ENCODE data around the gene DNAJB4.
A peak's percentile ranks its signal among the peaks of the same experiment; 100 is the strongest.
"Not testable (repeated sequence)": the region's sequence is repeated elsewhere in the genome, so short reads cannot be mapped to it uniquely, and the experiment has no call there.

The DNAJB4 gene

DNA sequence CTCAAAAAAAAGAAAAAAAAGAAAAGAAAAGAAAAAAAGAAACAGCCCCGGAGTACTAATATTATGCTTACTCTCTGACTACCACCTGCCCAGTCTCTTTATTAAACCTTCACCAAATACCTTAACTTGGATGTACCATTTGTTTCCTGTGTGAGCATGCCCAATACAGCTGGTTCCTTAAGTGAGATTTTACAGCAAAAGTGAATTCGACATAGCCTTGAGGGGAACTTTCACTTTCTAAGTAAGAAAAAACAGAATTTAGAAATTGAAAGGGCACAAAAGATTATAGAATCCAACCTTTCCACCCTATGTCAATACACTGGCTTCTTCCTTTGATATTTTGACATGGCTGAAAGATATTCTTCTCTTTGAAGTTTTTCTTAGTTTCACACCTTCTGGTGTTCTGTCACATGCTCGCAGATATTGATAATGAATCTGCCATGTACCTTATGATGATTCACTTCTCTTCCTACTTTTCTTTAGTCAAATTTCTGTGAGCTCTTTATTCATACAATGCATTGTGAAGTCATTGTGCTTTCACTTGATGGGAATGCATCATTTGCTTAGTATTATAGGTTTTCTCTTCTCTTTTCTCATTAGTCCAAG lies 35.8 kb downstream of the DNAJB4 start:
- no peak for DNase-seq

DNA sequence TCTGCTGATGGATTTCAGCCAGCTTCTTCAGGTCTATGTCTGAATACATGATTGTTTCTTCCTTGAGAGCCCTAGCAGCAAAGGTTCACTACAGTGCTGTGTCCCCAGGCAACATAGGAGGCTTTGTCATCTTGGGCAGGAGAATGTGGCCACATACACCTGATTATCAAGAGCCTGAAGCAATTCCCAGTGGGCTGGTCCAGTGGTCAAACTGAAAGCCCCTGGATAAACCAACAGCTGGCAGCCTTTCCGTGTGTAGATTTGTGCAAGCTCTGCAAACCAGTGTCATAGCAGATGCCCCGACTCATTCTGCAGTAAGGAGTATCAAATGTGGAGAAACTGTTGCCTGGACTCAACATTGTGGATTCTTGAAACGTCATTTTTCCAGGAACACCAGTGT lies 38.7 kb downstream of the DNAJB4 start:
- no peak for DNase-seq

DNA sequence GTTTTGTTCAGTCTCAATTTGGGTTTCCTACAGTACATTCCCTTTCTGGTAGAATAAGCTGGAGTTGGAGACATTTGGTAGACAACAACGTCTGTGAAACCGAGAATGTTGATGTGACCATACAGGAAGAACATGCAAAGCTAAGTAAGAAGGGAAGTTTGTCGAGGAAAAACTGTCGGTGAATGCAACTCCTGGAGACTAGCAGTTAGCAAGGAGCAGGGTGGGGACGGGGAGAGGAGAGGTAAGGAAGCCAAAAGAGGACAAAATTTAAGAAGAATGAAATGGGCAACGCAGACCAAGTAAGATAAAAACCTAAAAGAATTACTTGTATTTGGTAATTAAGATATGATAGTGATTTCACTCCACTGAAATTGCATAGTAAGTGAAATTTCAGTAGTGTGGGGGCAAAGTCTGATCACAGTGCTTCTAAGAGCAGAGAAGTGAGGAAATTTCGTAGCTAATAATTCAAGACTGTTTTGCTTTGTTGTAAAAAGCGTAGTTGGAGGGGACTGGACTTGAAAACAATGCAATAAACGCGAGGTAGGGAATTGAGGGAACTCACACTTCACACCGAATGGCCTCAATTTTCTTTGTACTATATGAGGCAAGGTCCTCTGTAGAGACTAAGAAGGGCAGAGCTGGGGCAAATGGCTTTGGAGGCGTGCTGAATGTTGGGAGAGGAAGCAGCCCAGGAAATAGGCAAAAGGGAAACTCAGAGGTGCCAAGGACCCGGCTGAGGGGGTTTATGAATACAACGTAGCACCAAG lies 40.2 kb downstream of the DNAJB4 start:
- DNase-seq: no peak

DNA sequence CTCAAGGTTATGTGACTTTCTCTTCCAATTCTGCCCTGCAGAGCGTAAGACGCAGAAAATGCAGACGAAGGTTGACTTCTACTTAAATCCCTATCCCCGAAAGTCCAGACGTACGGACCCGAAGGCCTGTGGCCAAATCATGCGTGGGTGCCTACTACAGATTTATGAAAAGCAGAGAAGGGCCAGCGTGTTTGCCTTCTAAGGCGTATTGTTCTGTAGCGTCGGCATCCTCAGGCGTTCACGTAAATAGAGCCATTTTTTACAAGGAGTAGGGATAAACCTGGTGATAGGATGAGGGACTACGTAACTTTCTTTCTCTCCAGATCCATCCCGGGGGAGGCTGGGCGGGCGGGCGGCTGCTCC lies 40.8 kb downstream of the DNAJB4 start:
- no peak for DNase-seq

DNA sequence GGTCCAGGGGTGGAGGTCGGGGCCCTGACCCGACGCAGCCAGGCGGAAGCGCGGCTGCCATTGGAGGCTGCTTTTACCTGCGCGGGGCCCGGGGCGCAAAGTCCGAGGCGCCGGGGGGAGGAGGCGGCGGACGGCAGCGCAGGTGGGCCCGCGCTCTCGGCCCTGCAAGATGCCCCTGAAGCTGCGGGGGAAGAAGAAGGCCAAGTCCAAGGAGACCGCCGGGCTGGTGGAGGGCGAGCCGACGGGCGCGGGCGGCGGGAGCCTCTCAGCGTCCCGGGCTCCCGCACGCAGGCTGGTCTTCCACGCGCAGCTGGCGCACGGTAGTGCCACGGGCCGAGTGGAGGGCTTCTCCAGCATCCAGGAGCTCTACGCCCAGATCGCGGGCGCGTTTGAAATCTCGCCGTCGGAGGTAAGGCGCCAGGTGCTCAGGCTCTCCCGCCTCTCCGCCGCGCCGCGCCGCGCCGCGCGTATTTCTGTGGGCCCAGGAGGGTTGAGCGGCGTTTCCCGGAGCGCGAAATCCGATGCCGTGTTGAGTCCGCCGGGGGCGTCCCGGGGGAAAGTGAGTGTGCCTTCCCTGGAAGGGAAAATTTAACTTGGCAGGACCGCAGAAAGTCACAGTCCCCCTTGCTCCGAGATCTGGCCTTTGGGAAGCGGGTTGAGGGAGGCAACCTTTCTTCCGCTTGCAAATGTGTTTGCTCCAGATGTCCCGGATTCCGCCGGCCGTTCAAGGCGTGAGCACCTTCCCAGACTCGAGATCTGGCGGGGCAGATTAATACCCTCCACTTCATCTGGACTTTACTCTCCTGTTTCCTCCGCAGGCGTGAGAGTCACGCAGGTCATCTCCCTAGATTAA lies 41.4 kb downstream of the DNAJB4 start, which contains the start of gene GIPC2:
TSS of gene GIPC2 (plus strand) at position 41 of the 853 bp plus-strand sequence. CDS start at position 170, 129 bp downstream.
- DNase-seq: peak; percentile 36

DNA sequence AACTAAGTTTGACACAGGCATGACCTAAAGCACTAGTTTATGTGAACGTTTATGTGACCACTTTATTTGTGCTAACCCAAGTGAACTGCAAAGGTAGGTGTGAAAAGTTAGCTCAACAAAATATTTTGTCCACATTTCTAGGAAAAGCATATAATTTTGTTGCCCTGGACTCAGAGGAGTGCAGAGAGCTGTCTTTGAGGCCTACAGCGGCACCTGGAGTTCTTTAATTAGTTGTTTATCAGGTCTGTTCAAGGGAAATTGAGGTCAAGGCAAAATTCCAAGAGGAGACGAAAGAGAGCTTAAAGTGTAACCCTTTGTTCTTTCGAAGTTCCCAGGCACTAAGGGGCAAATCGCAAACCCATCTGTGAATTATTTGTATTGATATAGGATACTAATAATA lies 42.4 kb downstream of the DNAJB4 start:
- no peak for DNase-seq

DNA sequence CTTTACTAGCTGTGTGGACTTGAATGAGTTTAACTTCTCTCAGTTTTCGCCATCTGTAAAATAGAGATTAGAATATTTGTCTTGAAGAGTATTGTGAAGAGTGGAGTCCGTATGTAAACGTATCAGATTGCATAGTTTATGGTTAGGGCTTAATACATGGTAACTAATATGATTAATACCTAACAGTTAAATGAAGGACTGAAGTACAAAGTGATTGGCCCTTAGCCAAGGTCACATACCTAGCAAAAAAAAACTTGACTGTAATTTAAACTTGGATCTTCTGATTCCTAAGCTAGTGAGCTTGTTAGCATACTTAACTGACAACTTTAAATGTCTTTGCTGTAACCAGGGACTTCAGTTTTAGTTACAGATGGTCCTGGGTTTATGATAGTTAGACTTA lies 42.9 kb downstream of the DNAJB4 start:
- no peak for DNase-seq

DNA sequence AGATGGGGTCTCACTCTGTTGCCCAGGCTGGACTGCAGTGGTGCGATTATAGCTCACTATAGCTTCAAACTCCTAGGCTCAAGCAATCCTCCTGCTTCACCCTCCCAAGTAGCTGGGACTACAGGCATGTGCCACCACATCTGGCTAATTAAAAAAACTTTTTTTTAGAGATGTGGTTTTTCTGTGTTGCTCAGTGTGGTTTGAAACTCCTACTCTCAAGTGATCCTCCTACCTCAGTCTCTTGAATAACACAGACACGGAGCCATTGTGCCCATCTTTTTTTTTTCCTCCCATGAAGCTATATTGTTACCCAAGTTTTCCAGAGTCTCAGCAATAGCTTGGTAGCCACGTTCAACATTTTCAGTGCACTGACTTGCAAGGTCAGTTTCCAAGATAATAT lies 43.7 kb downstream of the DNAJB4 start:
- no peak for DNase-seq

DNA sequence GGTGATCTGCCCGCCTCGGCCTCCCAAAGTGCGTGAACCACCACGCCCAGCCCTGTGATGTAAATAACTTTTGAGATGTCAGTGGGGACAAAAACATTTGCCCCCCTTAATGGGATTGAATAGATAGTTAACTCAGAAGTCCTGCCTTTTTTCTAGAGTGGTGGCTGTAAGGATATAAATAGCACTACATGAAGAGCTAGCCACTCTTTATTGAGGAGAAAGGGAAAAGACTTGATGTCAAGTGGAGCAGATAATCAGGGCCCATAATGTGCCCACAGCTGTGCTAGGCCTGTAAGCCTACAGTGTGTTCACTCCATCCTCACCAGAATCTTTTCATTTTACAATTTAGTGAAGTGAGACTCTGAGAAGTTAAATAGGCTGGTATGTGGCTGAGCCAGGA lies 44.7 kb downstream of the DNAJB4 start:
- DNase-seq: no peak

DNA sequence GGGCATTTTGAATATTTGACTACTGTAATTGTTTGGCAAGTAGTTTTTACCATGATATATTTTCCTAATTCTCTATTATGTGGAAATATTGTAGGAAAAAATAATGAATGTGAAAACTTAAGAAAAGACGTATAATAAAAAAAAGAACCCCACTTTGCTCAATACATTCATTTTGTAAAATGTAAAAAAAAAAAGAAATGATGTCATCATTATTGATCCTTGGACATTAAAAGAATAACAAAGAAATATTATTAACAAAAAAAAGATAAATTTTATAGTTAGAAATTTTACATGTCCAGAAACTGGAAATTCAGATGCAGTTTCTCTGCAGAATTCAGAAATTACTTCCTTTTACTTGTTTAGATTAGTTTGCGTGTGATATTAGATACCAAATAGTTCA lies 46.3 kb downstream of the DNAJB4 start:
- no peak for DNase-seq

DNA sequence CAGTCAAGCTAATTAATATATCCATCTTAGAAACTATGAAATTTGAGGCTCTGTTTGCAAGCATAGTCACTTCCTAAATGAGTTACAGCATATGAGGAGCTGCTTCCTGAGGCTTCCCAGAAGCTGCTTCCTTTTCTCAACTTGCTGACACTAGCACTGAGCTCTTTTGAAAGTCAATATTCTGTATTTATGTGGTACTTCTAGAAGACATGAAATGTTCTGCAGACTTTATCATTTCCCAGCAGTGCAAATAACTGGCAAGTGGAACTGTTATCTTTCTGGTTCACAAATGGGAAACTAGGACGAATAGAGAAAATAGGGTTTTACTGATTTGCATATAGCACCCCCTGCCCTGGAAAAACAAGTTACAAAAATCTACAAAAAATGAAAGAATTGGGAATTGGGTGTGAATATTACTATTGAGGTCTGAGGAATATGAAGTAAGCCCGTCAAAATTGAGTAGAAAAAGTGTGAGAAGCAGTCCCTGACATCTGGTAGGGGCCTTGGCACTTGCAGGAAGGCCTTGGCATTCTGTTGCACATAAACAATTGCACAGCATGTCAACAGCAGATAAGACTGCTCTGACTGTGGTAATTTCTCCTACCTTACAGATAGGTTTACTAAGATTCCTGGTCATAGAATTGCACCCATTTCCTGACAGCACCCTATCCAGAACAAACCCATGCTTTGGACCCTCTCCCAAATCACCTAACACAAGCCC lies 48.1 kb downstream of the DNAJB4 start:
- no peak for DNase-seq

DNA sequence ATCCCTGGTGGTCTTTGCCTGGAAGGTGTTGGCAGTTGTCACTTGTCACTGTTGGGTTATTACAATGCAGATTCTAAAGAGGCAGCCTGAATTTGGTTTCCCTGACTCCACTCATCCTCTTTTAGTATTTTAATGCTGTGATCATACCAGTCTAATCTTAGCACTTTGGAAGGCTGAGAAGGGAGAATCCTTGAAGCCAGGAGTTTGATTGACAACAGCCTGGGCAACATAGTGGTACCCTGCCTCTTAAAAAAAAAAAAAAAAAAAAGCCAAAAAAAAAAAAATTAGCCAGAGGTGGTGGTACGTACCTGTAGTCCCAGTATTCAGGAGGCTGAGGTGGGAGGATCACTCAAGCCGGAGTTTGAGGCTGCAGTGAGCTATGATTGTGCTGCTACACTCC lies 48.8 kb downstream of the DNAJB4 start:
- no peak for DNase-seq

DNA sequence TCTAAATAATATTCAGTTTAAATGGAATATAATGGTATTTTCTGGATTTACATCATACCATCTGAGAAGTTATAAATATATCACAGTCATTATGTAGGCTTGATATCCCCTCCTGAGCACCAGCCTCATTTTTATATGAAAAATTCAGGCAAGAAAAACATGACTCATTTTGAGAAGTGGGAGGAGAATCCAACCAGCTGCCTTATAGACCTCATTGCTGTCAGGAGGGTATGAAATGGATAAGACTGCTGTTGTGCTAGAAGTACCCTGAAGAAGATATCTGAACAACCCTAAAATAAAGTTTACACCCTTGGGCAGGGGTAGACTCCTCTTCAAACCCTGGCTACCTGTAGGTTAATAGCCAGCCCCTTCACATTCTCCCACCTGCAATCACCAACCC lies 49.8 kb downstream of the DNAJB4 start:
- no peak for DNase-seq

DNA sequence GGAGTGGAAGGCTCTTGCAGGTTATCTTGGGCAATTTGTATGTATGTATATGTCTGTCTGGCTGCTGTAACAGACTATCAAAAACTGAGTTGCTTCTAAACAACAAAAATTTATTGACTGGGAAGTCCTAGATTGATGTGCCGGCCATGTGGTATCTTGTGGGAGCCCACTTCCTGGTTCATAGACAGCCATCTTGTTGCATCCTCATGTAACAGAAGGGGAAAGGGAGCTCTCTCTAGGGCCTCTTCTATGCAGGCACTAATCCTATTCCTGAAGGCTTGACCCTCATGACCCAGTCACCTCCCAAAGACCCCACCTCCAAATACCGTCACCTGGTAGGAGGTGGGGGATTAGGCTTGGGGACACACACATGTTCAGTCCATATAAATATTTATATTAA lies 50.2 kb downstream of the DNAJB4 start:
- no peak for DNase-seq

DNA sequence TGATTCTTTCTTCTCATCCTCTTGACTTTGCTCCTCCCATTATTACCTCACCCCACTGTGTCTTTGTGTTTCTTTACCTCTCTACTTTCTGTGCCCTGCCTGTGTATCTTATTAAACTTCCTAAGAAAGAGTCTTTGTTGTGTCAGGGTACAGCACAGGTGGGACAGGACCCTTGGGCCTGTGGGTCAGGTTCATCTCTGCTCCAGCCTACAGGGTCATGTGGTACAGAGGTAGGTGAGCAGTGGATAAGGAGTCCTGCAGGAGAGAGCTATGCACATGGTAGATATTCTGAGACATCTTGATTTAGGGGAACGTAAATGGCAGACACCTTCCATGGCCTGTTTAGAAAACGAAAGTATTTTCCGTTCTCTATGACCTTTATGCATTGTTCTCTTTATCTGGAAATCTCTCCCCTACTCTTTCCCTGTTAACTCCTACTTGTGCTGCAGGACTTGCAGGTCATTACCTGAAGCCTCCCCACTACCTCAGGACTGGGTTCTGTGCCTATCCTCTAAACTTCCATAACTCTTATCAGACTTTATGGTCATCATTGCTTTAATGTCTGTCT lies 50.9 kb downstream of the DNAJB4 start:
- no peak for DNase-seq

DNA sequence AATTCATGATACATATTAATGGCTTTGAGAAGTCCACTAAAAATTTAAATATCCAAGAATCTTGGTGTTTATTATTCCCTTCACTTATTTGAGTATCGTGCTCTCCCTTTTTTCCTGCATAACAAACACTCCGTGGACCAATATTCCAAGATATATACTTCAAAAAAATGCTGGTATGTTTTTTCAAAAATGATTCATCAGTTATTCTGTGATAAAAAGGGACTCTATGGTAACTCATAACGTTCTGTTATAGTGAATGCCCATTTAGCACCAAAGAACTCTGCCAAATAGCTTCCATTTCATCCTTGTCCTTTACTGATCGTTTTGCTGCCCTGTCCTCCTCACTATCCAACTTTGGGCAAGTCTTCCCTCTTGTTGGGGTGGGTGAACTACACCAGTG lies 53.9 kb downstream of the DNAJB4 start:
- no peak for DNase-seq

DNA sequence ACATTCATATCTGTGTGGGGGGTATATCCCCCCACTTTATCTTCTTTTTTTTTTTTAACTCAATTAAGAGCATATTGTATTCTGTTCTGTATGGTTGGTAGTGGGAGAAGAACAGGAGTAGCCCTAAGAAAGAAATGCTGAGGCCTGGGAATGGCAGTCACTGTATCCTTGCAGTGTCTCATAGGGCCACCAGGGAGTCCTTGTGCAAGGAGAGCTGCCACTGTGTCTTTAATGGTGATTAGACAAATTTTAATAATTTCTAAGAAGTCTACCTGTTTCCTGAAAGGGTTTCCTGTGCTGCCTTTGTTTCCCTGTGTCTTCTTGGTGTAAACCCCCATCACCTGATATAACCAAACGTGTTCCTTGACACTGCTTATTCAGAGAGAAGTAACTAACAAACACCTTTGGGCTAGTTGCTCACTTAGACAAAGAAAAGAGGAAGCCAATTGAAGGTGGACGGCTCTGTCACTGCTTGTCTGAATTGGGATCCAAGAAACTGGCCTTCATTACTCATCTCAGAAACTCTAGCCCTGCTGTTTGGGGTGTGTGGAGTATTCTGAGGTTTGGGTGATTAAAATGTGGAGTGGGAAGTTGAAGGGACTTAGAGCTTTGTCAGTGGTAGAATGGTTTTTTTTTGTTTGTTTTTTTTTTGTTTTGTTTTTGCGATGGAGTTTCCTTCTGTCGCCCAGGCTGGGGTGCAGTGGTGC lies 56.3 kb downstream of the DNAJB4 start:
- DNase-seq: no peak

DNA sequence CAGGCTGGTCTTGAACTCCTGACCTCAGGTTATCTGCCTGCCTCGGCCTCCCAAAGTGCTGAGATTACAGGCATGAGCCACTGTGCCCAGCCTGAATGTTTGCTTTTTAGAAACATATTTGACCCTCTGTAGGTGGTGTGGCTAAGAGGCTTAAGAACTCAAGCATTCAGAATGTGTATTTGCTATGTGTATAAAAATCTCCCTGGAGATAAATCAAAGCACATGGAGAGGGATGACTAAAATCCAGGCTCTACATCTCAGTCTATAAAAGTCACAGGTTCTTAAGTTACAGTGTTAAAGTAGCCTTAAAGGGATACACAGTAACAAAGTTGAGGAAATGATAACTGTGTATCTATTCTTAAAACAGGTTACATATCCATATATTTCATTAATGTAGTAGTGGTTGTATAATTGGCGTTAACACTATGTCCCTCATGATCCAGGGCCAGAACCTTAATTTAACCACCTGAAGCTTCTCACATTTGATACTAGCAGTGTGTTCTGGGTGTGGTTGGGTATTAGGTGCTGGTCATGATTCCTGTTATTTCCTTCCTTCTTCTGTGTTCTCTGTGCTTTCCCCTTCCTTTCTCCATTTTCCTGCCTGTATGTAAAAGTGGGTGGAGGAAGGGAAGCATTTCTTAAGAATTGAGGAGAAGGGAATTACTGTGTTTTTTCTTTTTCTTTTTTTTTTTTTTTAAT lies 57.2 kb downstream of the DNAJB4 start:
- peak; percentile 82 for DNase-seq

DNA sequence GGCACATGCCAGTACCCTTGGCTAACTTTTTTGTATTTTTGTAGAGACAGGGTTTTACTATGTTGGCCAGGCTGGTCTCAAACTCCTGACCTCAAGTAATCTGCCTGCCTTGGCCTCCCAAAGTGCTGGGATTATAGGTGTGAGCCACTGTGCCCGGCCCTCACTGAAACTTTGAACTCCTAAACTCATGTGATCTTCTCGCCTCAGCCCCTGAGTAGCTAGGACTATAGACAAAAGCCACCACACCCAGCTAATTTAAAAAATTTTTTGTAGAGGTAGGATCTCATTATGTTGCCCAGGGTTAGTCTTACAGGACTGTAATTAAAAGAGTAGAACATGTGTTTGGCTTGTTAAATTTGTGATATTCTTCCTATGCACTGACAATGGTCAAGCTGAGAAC lies 60.1 kb downstream of the DNAJB4 start:
- not testable (repeated sequence) for DNase-seq

Data from fibroblast of skin of right biceps (primary cell).